HG03103 (cell line): ENCODE data around the gene ERC1.
"Not testable (repeated sequence)": the region's sequence is repeated elsewhere in the genome, so short reads cannot be mapped to it uniquely, and the experiment has no call there.

Source experiments
- ATAC-seq: cut with Tn5 transposase; IDR thresholded peaks from one replicate; pipeline ENCODE4 v1.9.1; 2021; ENCODE audit warnings: low read depth; ENCODE audit not compliant: unreplicated experiment

Gene ERC1

DNA sequence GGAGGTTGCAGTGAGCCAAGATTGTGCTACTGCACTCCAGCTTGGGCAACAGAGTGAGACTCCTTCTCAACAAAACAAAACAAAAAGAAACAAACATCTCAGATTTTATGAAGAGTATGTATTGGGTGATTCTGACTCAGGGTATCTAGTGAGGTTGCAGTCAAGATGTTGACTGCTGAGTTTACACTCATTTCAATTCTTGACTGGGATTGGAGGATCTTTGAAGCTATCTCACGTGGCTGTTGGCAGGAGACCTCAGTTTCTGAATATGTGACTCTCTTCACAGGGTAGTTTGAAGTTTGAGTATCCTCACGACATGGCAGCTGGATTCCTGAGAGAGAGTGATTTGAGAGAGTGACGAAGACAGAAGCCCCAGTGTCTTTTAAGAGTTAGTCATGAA lies 29.4 kb downstream of the ERC1 start:
- ATAC-seq: no peak

DNA sequence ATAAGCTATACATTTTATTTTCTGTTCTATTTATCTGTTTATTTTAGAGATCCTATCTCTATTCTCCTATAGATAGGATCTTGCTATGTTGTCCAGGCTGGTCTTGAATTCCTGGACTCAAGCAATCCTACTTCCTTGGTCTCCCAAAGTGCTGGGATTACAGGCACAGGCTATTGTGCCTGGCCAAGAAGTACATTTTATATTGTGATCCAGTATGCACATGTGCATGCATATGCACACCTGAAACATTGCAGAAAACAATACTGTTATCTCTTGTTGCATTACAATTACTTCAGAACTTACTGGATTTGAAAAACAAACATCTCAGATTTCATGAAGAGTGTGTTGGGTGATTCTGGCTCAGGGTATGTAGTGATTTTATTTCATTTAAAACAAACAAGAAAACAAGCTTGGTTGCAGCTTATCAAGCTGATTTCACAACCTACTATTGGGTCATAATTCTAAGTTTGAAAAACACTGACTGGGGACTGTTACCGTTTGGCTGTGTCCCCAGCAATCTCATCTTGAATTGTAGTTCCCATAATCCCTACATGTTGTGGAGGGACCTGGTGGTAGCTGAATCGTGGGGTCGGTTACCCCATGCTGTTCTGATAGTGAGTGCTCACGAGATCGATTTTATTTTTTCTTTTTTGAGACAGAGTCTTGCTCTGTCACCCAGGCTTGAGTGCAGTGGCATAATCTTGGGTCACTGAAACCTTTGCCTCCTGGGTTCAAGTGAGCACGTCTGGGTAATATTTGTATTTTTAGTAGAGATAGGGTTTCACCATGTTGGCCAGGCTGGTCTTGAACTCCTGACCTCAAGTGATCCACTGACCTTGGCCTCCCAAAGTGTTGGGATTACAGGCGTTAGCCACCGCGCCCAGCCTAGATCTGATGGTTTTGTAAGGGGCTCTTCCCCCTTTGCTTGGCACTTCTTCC lies 31.3 kb downstream of the ERC1 start:
- no peak for ATAC-seq

DNA sequence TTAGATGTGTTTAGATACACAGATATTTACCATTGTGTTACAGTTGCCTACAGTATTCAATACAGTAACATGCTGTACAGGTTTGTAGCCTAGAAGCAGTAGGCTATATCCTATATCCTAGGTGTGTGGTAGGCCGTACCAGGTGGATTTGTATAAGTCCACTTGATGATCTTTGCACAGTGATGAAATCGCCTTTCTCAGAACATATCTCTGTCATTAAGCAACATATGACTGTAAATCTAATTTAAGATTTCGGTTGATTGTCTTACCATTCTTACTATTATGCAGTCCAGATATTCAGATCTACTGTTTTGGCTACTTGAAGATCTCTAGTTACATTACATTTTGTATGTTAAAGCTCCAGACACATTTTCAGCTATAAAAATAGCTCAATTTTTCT lies 39.8 kb downstream of the ERC1 start:
- ATAC-seq: no peak

DNA sequence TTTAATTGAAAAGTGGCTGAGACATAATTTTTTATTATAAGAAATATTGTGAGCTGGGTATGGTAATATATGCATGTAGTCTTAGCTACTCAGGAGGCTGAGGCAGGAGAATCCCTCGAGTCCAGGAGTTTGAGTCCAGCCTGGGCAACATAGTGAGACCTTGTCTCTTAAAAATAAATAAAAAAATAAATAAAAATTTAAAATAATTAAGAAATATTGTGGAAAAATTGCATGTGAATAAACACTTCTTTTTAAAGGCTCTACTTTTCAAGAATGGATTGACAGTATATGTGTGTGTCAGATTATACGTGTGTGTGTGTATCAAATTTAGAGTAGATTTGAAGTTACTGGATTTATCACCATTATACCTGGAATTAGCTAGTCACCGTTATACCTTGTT lies 43.2 kb downstream of the ERC1 start:
- ATAC-seq: no peak

DNA sequence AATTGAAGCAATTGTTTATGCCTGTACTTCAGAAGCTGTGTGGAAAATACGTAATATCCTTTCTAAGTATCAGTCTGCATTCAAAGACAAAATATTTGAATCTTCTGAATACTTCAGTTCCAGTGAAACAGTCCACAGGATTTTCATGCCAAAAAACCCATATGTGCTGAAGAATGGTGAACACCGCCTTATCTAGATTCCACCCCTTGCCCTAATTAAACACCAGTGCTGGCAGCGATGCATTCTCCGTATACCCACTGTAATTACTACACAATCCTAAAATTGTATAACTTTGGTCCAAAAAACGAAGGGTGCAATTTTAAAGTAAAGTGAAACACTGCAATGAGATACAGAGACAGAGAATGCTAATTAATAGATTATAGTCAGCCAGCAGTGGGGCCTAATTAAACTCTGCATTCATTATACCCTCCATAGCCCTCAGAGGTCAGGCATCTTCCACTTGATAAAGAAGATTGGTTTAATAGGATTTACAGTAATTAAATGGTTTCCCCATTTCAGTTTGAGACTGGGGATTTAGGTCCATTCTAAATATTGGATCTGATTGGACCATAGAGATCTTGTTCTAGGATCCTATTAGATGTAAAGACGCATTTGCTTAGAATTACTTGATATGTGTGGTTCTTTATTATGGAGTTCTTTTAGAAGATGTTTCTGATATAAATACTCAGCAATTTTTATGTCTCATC lies 43.9 kb downstream of the ERC1 start:
- no peak for ATAC-seq

DNA sequence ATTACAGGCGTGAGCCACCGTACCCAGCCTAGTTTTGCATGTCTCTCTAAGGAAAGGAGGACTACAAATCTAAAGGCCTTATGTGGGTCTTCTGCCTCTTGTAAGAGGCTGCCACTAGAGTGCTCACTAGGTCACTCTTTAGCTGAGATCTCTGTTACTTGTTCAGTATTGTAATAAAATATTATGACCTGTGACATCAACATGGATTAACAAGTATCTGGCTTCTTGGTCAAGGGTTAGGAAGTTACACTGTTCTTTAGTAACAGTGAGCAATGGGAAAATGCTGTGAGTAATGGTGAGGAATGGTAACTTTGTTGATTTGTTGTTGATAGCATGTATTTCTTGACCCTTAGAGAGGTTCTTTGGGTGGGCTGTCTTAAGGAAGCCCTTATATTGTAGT lies 50.5 kb downstream of the ERC1 start:
- no peak for ATAC-seq

- ATAC-seq: no peak
Measured at GRCh38 chr12:1044199-1044598, 53.2 kb downstream of the ERC1 start.

- no peak for ATAC-seq
Measured at GRCh38 chr12:1044696-1045095, 53.7 kb downstream of the ERC1 start.

- ATAC-seq: no peak
Measured at GRCh38 chr12:1046727-1047126, 55.7 kb downstream of the ERC1 start.

DNA sequence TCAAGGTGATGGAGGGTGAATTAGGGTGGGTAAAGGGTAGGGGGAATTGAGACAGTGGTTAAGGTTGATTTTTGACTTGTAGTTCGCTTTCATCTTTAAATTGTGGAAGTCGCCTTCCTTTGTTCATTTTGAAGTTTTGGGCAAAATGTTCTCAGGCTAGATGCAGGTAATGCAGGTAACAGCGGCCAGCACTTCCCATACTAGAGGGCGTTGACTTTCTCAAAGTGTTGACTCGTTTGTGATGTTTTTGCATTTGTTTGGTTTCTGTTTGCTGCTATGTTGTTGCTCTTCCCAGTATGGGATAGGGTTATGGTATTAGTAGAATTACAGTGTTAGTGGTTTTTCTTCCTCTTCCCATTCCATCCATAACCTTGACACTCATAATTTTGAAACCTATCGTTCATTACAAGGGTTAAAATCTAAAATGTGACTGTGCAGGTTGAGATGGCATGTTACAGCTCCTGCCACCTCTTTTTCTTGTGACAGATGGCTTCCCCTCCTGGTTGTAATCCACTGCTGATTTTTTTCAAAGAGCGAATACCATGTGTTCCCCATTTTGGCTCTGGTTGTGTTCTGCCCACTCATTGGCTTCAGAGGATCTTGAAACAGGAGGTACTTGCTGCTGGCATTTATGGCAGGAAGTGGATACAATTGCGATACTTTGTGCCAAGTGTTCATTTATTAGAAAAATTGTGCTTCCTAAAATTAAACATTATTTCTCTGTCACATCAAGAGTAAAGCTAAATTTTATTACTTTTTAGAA lies 57.1 kb downstream of the ERC1 start:
- no peak for ATAC-seq

GRCh38 chr12:1050059-1050707 lies 59.2 kb downstream of the ERC1 start:
- ATAC-seq: no peak

GRCh38 chr12:1051672-1052071 lies 60.6 kb downstream of the ERC1 start:
- ATAC-seq: not testable (repeated sequence)

DNA sequence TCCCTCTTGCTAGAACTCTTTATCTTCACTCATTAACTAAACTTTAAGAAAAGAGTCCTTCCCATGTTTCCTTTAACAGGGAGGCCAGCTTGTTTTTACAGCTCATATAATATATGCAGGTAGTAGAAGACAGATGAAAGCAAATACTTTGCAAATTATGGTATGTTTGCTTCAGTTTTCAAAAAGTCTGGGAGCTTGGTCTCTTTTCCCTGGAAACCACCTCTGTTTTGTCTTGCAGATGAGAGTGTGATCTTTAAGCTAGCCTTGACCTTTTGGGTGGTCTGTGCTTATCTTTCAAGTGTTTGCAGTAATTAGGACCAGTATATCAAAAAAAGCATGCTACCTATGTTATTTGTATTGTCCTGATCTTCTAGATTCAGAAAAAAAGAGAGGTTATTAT lies 62.7 kb downstream of the ERC1 start:
- ATAC-seq: no peak

DNA sequence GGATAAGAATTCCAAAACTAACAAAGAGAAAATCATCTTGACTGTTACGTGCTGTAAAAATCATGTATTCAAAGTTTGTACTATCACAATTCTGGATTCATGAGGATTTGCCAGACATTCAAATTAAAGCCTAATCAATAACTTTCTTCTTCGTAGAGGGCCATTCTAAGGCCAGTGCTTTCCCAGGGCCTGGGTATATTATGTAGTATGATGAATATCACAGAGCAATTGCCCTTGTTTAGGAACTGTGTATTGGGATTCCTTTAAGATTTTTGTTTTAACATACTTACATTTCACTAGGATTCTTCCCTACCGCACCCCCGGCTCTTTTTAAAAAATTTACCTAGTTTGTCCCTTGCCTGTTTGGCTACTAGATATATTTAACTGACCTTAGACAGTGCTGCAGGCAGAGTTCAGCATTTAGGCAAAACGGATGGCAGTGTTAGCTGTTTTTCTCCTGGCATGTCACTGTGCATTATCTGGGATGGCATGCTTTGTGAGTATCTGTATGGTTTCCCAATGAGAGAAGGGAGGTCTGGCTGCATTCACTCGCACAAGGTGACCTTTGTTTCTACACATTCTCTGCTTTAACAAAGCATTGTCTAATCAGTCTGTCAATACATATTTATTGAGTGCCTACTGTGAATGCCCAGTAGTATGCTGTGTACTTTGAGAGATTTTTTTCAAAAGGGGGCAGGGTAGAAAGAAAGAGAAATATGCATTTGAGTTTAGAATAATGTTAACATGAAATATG lies 63.3 kb downstream of the ERC1 start:
- no peak for ATAC-seq

- no peak for ATAC-seq
Measured at GRCh38 chr12:1056390-1056789, 65.4 kb downstream of the ERC1 start.

- ATAC-seq: no peak
Measured at GRCh38 chr12:1058423-1058822, 67.4 kb downstream of the ERC1 start.

DNA sequence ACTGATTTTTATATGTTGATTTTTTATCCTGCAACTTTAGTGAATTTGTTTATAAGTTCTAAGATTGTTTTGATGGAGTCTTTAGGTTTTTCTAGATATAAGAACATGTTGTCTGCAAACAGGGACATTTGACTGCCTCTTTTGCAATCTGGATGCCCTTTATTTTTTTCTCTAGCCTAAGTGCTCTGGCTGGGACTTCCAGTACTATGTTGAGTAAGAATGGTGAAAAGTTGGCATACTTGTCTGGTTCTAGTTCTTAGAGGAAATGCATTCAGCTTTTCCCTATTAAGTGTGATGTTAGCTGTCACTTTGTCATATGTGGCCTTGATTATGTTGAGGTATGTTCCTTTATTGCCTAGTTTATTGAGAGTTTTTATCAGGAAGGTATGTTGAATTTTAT lies 68.1 kb downstream of the ERC1 start:
- no peak for ATAC-seq

DNA sequence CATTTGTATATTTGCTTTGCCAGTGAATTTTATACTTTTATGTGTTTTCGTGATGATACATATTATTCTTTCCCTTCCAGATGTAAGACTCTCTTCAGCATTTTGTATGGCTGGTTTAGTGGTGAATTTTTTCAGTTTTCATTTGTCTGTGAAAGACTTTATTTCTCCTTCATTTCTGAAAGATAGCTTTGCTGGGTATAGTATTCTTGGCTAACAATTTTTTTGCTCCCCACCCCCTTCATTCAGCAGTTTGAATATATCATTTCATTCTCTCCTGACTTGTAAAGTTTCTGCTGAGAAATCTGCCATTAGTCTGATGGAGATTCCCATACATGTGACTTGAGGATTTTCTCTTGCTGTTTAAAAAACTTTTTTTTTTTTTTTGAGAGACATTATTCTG lies 72.8 kb downstream of the ERC1 start:
- ATAC-seq: no peak

DNA sequence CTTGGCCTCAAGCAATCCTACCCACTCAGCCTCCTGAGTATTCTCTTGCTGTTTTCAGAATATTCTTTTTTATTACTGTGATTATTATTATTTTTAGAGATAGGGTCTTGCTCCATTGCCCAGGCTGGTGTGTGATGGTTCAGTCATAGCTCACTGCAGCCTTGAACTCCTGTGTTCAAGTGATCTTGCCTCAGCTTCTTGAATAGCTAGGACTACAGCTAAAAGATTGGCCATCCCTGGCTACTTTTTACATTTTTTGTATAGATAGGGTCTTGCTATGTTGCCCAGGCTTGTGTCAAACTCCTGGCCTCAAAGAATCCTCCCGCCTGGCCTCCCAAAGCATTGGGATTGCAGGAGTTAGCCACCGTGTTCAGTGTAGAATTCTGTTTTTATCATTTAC lies 73.3 kb downstream of the ERC1 start:
- ATAC-seq: no peak

GRCh38 chr12:1065629-1066028 lies 74.6 kb downstream of the ERC1 start:
- no peak for ATAC-seq
